Measurements from ENCODE around the gene THNSL1.
"Not testable (repeated sequence)": the region's sequence is repeated elsewhere in the genome, so short reads cannot be mapped to it uniquely, and the experiment has no call there.

The THNSL1 gene

GRCh38 chr10:24998044-24998443 is 18.4 kb upstream of the THNSL1 start:
- DNase-seq: no peak

- not testable (repeated sequence) for DNase-seq
Measured at GRCh38 chr10:25011591-25011990, 4.8 kb upstream of the THNSL1 start.

GRCh38 chr10:25014579-25014978 is 1.8 kb upstream of the THNSL1 start:
- DNase-seq: no peak

- peak; percentile 16 to 64 for DNase-seq
Measured at GRCh38 chr10:25015828-25016375, 510 bp upstream of the THNSL1 start, which contains the start of gene ENKUR. Gene ENKUR (minus strand): TSS chr10:25016158. CDS start chr10:25015936, 222 bp downstream.

- no peak for DNase-seq
Measured at GRCh38 chr10:25017154-25017590, 760 bp downstream of the THNSL1 start.

GRCh38 chr10:25017661-25018060 is 1.2 kb downstream of the THNSL1 start:
- no peak for DNase-seq

- no peak for DNase-seq
Measured at GRCh38 chr10:25018703-25019102, 2.3 kb downstream of the THNSL1 start.

- no peak for DNase-seq
Measured at GRCh38 chr10:25023278-25023677, 6.9 kb downstream of the THNSL1 start.

GRCh38 chr10:25024528-25024927 is 8.1 kb downstream of the THNSL1 start:
- no peak for DNase-seq

GRCh38 chr10:25026463-25026862 is 10.1 kb downstream of the THNSL1 start:
- no peak for DNase-seq

GRCh38 chr10:25028711-25029110 is 12.3 kb downstream of the THNSL1 start:
- no peak for DNase-seq

GRCh38 chr10:25029519-25029918 is 13.1 kb downstream of the THNSL1 start:
- no peak for DNase-seq

- DNase-seq: no peak
Measured at GRCh38 chr10:25036381-25036780, 20.0 kb downstream of the THNSL1 start.

GRCh38 chr10:25038325-25038724 is 21.9 kb downstream of the THNSL1 start:
- DNase-seq: no peak

- DNase-seq: no peak
Measured at GRCh38 chr10:25039531-25039930, 23.1 kb downstream of the THNSL1 start.

GRCh38 chr10:25046641-25047040 is 30.2 kb downstream of the THNSL1 start:
- no peak for DNase-seq

GRCh38 chr10:25047088-25047487 is 30.7 kb downstream of the THNSL1 start:
- DNase-seq: no peak

- DNase-seq: no peak
Measured at GRCh38 chr10:25047591-25048301, 31.3 kb downstream of the THNSL1 start.

- DNase-seq: no peak
Measured at GRCh38 chr10:25048450-25048849, 32.0 kb downstream of the THNSL1 start.

GRCh38 chr10:25049966-25050365 is 33.6 kb downstream of the THNSL1 start:
- DNase-seq: no peak

- DNase-seq: no peak
Measured at GRCh38 chr10:25050402-25050801, 34.0 kb downstream of the THNSL1 start.

GRCh38 chr10:25052012-25052411 is 35.6 kb downstream of the THNSL1 start:
- DNase-seq: no peak

- DNase-seq: no peak
Measured at GRCh38 chr10:25056726-25057125, 40.3 kb downstream of the THNSL1 start.

- no peak for DNase-seq
Measured at GRCh38 chr10:25057886-25058285, 41.5 kb downstream of the THNSL1 start.

GRCh38 chr10:25059990-25060389 is 43.6 kb downstream of the THNSL1 start:
- no peak for DNase-seq

All from NCI-H1930 (cell line).